Measurements from ENCODE around the gene ABCC2.
"Not testable (repeated sequence)": the region's sequence is repeated elsewhere in the genome, so short reads cannot be mapped to it uniquely, and the experiment has no call there.

The ABCC2 gene

GRCh38 chr10:99851825-99852224 lies 69.4 kb downstream of the ABCC2 start:
- no peak for DNase-seq (ENCODE audit: low read depth in 2 of 2)

- DNase-seq (ENCODE audit: low read depth in 2 of 2): no peak
These were observed 70.2 kb downstream of the ABCC2 start for GRCh38 chr10:99852481-99853213.

GRCh38 chr10:99853655-99854054 lies 71.2 kb downstream of the ABCC2 start:
- no peak for DNase-seq (ENCODE audit: low read depth in 2 of 2)

GRCh38 chr10:99854860-99855259 lies 72.4 kb downstream of the ABCC2 start:
- DNase-seq (ENCODE audit: low read depth in 2 of 2): no peak

GRCh38 chr10:99855479-99856071 lies 73.1 kb downstream of the ABCC2 start:
- DNase-seq (ENCODE audit: low read depth in 2 of 2): no peak

GRCh38 chr10:99858849-99859248 lies 76.4 kb downstream of the ABCC2 start:
- no peak for DNase-seq (ENCODE audit: low read depth in 2 of 2)

- DNase-seq (ENCODE audit: low read depth in 2 of 2): no peak
These were observed 77.1 kb downstream of the ABCC2 start for GRCh38 chr10:99859585-99859984.

GRCh38 chr10:99860466-99860865 lies 78.0 kb downstream of the ABCC2 start:
- DNase-seq (ENCODE audit: low read depth in 2 of 2): no peak

- not testable (repeated sequence) for DNase-seq (ENCODE audit: low read depth in 2 of 2)
These were observed 81.2 kb downstream of the ABCC2 start for GRCh38 chr10:99863535-99864240.

GRCh38 chr10:99867250-99867649 lies 84.8 kb downstream of the ABCC2 start:
- DNase-seq (ENCODE audit: low read depth in 2 of 2): not testable (repeated sequence)

GRCh38 chr10:99869581-99870122 lies 87.2 kb downstream of the ABCC2 start:
- DNase-seq (ENCODE audit: low read depth in 2 of 2): no peak

- peak; percentile 27 to 37 for DNase-seq (ENCODE audit: low read depth in 2 of 2)
These were observed 87.8 kb downstream of the ABCC2 start for GRCh38 chr10:99870123-99870730.

- no peak for DNase-seq (ENCODE audit: low read depth in 2 of 2)
These were observed 90.1 kb downstream of the ABCC2 start for GRCh38 chr10:99872367-99873162.

- no peak for DNase-seq (ENCODE audit: low read depth in 2 of 2)
These were observed 91.4 kb downstream of the ABCC2 start for GRCh38 chr10:99873846-99874245.

GRCh38 chr10:99874341-99875085 lies 92.1 kb downstream of the ABCC2 start:
- no peak for DNase-seq (ENCODE audit: low read depth in 2 of 2)

GRCh38 chr10:99875473-99875872 lies 93.0 kb downstream of the ABCC2 start:
- no peak for DNase-seq (ENCODE audit: low read depth in 2 of 2)

- DNase-seq (ENCODE audit: low read depth in 2 of 2): no peak
These were observed 97.8 kb downstream of the ABCC2 start for GRCh38 chr10:99880080-99880835.

- DNase-seq (ENCODE audit: low read depth in 2 of 2): no peak
These were observed 98.9 kb downstream of the ABCC2 start for GRCh38 chr10:99881371-99881770.

- DNase-seq (ENCODE audit: low read depth in 2 of 2): no peak
These were observed 101.1 kb downstream of the ABCC2 start for GRCh38 chr10:99883523-99883922.

- no peak for DNase-seq (ENCODE audit: low read depth in 2 of 2)
These were observed 106.2 kb downstream of the ABCC2 start for GRCh38 chr10:99888622-99889021.

All from stimulated activated CD8-positive, alpha-beta memory T cell treated with anti-CD3 and anti-CD28 coated beads, Interleukin-15, amount 100 ng/mL, for 48 hours (primary cell).